A549 treated with RU486 at 1 μM for 4 hours (cell line): Measurements from ENCODE around the gene LCMT1. TPM values are rescaled to one million over a fixed set of nuclear protein-coding genes. Genes with fewer than 3 reads are reported as not detected.

Source experiments
- total RNA-seq: library from RNA; stranded (reverse); fragments of 200-300 nt; extraction: Qiagen RNA extraction; gene quantifications from 5 replicates; pipeline ENCODE4 v1.2.3, GENCODE V29; 2022; ENCODE audit warnings: low read depth

LCMT1 gene
- 38.2 to 44.0 TPM (median 40.8 TPM) in 5 replicates for total RNA-seq

DNA sequence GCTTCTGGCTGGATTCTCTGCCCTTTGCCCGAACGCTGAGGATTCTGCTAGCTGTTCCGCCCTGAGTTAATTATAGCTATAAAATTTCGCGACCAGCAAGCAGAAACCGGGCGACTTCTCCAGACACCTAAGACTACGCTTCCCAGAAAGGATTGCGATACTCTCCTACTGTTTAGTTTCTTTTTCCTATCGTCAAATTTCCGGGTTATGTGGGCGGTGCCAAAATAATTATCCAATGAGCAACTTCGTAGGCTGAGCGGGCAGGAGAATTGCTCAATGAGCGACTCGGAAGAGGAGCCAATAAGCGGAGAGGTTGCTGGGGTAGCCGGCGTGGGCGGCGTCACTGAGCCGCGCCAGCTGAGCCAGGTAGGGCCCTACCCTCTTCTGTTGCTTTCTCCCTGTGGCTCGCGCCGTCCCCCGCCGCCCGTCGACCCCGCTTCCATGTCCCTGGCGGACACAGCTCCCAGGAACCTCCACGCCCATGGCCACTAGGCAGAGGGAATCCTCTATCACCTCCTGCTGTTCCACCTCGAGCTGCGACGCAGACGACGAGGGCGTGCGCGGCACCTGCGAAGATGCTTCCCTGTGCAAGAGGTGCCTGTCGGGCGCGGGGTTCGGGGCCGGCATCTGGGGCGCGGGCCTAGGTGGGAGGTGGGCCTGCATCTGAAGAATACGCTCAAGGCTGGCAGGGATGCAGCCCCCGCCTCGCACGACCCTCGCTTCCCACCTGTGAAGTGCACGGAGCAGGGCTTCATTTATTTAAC, at the start of gene LCMT1:
Gene LCMT1 (plus strand): TSS at position 340 of the 764 bp plus-strand sequence. CDS start 142 bp downstream, at position 482.

Other genes with a start within 250 kb of the LCMT1 start
- 58.8 to 63.7 TPM (median 62.1 TPM) in 5 replicates for gene ARHGAP17, start 96.4 kb upstream of the LCMT1 start, total RNA-seq
- not detected in 5 replicates for gene AQP8, start 105.2 kb downstream of the LCMT1 start, total RNA-seq
- 1.5 to 2.5 TPM (median 2.1 TPM) in 5 replicates for gene ZKSCAN2, start 146.1 kb downstream of the LCMT1 start, total RNA-seq